K562 (cell line): ENCODE measurements around the gene EIF5. TPM values are rescaled to one million over a fixed set of nuclear protein-coding genes. Genes with fewer than 3 reads are reported as not detected.

ENCODE experiments used
- BCLAF1 ChIP-seq, 2 experiments: fragments of 450-650 bp in 1 of 2; IDR thresholded peaks; 2 replicates each; pipeline ENCODE4 v1.6.1; 2011 to 2017; ENCODE audit warnings: low read depth in 2 of 2, antibody characterized with exemption in 1 of 2, borderline replicate concordance in 1 of 2, low read length in 1 of 2, mild to moderate bottlenecking in 1 of 2, mixed read lengths in 1 of 2; ENCODE audit not compliant: control insufficient read depth in 1 of 2
- CSDE1 ChIP-seq, 2 experiments: fragments of 450-650 bp; IDR thresholded peaks; 2 replicates each; pipeline ENCODE4 v1.6.1; 2016; ENCODE audit warnings: mild to moderate bottlenecking in 1 of 2
- CXXC5 ChIP-seq: fragments of 250-450 bp; sonication (Bioruptor Pico); IDR thresholded peaks from 2 replicates; pipeline ENCODE4 v1.8.0; 2022; ENCODE audit warnings: inconsistent platforms, mild to moderate bottlenecking, moderate library complexity
- ETS1 ChIP-seq: conservative IDR thresholded peaks from 2 replicates; pipeline ENCODE4 v1.6.1; 2011; ENCODE audit warnings: low read depth, mild to moderate bottlenecking, low read length; ENCODE audit not compliant: control insufficient read depth
- FOXJ3 ChIP-seq: sonication (generic); formaldehyde crosslinking; IDR thresholded peaks from 2 replicates; pipeline ENCODE4 v1.4.0; 2020; ENCODE audit warnings: mild to moderate bottlenecking, missing genetic modification reagents
- KAT2B ChIP-seq: IDR thresholded peaks from one replicate; pipeline ENCODE4 v1.6.1; 2012; ENCODE audit warnings: low read depth, mild to moderate bottlenecking, control low read depth, inconsistent platforms, low read length, moderate library complexity
- PML ChIP-seq: IDR thresholded peaks from 2 replicates; pipeline ENCODE4 v1.6.1; 2012; ENCODE audit warnings: low read length, inconsistent platforms
- RAD21 ChIP-seq, 2 experiments: fragments of 250-450 bp in 1 of 2; fragments of 450-650 bp in 1 of 2; sonication (Bioruptor Pico) in 1 of 2; formaldehyde crosslinking in 1 of 2; IDR thresholded peaks in 1 of 2; conservative IDR thresholded peaks in 1 of 2; 2 replicates each; pipeline versions ENCODE4 v1.4.0 to v1.8.0; 2020 to 2022; ENCODE audit warnings: mild to moderate bottlenecking in 2 of 2, moderate library complexity in 1 of 2
- SNIP1 ChIP-seq: fragments of 450-650 bp; IDR thresholded peaks from 2 replicates; pipeline ENCODE4 v1.7.1; 2017; ENCODE audit warnings: low read depth, mild to moderate bottlenecking
- STAT5A ChIP-seq: IDR thresholded peaks from 2 replicates; pipeline ENCODE4 v1.6.1; 2012; ENCODE audit warnings: low read length, inconsistent platforms, borderline replicate concordance
- ZBTB17 ChIP-seq: fragments of 450-650 bp; formaldehyde crosslinking; IDR thresholded peaks from 2 replicates; pipeline ENCODE4 v1.4.0; 2020; ENCODE audit warnings: mild to moderate bottlenecking
- ZNF23 ChIP-seq: fragments of 250-450 bp; sonication (Bioruptor Pico); IDR thresholded peaks from 2 replicates; pipeline ENCODE4 v1.4.0; 2020; ENCODE audit warnings: mild to moderate bottlenecking
- ZNF263 ChIP-seq: sonication (generic); formaldehyde crosslinking; IDR thresholded peaks from 2 replicates; pipeline ENCODE4 v1.8.0; 2022; ENCODE audit warnings: mild to moderate bottlenecking, missing genetic modification reagents, borderline replicate concordance
- ZNF696 ChIP-seq: fragments of 250-450 bp; sonication (Bioruptor Pico); conservative IDR thresholded peaks from 2 replicates; pipeline ENCODE4 v1.4.0; 2020; ENCODE audit warnings: mild to moderate bottlenecking, moderate library complexity
- ZNF830 ChIP-seq: fragments of 250-450 bp; sonication (Bioruptor Pico); IDR thresholded peaks from 2 replicates; pipeline ENCODE4 v1.5.0; 2021; ENCODE audit warnings: mild to moderate bottlenecking
- polyA plus RNA-seq, 8 experiments: library from polyadenylated mRNA; depleted of rRNA in 4 of 8; stranded (reverse) in 5 of 8; unstranded in 3 of 8; fragments of >200 nt; fragmentation: Nextera tagmentation in 2 of 8; fragmentation: Illumina TruSeq in 1 of 8; extraction: Ambion mirVana in 2 of 8; extraction: Trizol in 1 of 8; gene quantifications; 2 replicates each; pipeline versions ENCODE4 v1.2.1 to v1.2.3, GENCODE V29; 2011 to 2014; ENCODE audit warnings: inconsistent platforms in 1 of 8, missing spikeins in 1 of 8
- total RNA-seq, 7 experiments: library from RNA; depleted of rRNA in 6 of 7; stranded (reverse); fragments of >200 nt in 6 of 7; fragmentation: Illumina TruSeq in 2 of 7; extraction: Trizol in 2 of 7; gene quantifications; 2 replicates each; pipeline versions ENCODE4 v1.2.1 to v1.2.3, GENCODE V29; 2011 to 2021; ENCODE audit warnings: low replicate concordance in 1 of 7
- TF ChIP-seq, protein P1 (sequence below): fragments of 200-800 bp; sonication (Bioruptor generic); IDR thresholded peaks from 2 replicates; pipeline ENCODE4 v1.6.1; 2017; ENCODE audit warnings: missing genetic modification characterization, missing compliant biosample characterization
- TF ChIP-seq, protein P2 (sequence below): fragments of 250-450 bp; sonication (Bioruptor Pico); IDR thresholded peaks from 2 replicates; pipeline ENCODE4 v1.5.0; 2021; ENCODE audit warnings: mild to moderate bottlenecking, borderline replicate concordance

EIF5 gene
- total and polyA plus RNA-seq, 9 of the 15 experiments (the other 6 are each of a cell fraction or from before 2014, with no cell fraction given) = 92.7 to 442 (median 190) TPM

DNA sequence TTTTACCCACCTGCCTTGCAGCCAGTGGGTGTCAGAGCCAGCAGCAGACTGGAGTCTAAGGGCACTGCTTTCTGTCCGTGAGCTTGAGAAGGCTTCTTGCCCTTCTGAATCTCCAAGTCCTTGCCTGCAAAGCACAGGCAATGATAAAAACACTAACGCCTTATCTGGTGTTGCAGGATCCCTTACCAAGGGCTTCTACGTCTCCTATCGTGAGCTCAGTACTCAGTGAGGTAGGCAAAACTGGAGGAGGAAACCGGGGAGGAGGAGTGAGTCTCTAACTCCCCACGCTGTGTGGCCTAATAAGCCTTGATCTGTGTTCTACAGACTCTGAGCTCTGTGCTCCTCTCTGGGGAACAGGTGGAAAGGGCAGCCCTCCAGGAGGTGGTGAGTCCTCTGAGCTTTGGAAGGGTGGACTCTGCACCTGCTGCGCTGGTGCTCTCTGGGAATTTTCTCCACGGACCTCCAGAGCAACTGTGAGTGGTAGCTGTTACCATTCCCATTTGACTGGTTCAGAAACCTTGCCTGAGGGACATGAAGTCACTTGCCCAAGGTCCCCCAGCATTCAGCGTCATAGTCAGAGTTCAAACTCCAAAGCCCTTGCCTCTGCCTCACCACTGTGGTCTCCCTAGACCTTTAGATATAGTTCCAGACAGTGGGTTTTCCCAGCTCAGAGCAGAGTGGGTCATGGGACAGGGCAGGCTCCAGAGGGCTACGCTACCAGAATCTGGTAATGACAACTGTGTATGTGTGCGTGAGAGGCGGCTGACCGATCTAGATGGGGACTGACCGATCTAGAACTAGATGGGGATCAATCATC, 44.2 kb downstream of the EIF5 start (continued):
- TF ChIP-seq RAD21 (CRISPR knock-in tag; conservative IDR thresholded peaks at IDR 0.05 in 1 of 2, IDR thresholded peaks at IDR 0.05 in 1 of 2) (peak; percentile 12; a peak in 1 of 4 replicates), SNIP1 (no peak), FOXJ3 (CRISPR knock-in tag) (no peak), PML (peak; percentile 87), ZNF263 (peak; percentile 89), CSDE1 (IDR thresholded peaks at IDR 0.05) (no peak), BCLAF1 (IDR thresholded peaks at IDR 0.05; ENCODE audit: borderline replicate concordance in 1 of 2, control insufficient read depth in 1 of 2, low read depth in 2 of 2, low read length in 1 of 2) (0 out of 4 replicates have a peak, but pooled peaks of 1 of the 2 experiments have one; percentile 45), ZNF23 (no peak), ZBTB17 (peak; percentile 60; the same call in 1 of the 2 replicates), ETS1 (no peak), ZNF696 (CRISPR knock-in tag) (no peak), ZNF830 (no peak), CXXC5 (CRISPR knock-in tag) (peak; percentile 90), STAT5A (peak; percentile 89), KAT2B (no peak)
- TF ChIP-seq, protein P1, sequence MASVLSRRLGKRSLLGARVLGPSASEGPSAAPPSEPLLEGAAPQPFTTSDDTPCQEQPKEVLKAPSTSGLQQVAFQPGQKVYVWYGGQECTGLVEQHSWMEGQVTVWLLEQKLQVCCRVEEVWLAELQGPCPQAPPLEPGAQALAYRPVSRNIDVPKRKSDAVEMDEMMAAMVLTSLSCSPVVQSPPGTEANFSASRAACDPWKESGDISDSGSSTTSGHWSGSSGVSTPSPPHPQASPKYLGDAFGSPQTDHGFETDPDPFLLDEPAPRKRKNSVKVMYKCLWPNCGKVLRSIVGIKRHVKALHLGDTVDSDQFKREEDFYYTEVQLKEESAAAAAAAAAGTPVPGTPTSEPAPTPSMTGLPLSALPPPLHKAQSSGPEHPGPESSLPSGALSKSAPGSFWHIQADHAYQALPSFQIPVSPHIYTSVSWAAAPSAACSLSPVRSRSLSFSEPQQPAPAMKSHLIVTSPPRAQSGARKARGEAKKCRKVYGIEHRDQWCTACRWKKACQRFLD (CRISPR knock-in tag) = peak; percentile 87; the same call in 1 of the 2 replicates
- TF ChIP-seq, protein P2, sequence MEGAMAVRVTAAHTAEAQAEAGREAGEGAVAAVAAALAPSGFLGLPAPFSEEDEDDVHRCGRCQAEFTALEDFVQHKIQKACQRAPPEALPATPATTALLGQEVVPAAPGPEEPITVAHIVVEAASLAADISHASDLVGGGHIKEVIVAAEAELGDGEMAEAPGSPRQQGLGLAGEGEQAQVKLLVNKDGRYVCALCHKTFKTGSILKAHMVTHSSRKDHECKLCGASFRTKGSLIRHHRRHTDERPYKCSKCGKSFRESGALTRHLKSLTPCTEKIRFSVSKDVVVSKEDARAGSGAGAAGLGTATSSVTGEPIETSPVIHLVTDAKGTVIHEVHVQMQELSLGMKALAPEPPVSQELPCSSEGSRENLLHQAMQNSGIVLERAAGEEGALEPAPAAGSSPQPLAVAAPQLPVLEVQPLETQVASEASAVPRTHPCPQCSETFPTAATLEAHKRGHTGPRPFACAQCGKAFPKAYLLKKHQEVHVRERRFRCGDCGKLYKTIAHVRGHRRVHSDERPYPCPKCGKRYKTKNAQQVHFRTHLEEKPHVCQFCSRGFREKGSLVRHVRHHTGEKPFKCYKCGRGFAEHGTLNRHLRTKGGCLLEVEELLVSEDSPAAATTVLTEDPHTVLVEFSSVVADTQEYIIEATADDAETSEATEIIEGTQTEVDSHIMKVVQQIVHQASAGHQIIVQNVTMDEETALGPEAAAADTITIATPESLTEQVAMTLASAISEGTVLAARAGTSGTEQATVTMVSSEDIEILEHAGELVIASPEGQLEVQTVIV (CRISPR knock-in tag) = no peak
